Fibroblast of lung (primary cell): Measurements from ENCODE around the gene RMDN2.

Experiments
- EZH2 ChIP-seq: IDR thresholded peaks from 2 replicates; pipeline ENCODE4 v1.5.1; 2012; ENCODE audit warnings: low read length, control low read depth, mild to moderate bottlenecking; ENCODE audit errors: missing control alignments
- TF ChIP-seq, protein P1 (sequence below), 2 donors: IDR thresholded peaks in 1 of 2; conservative IDR thresholded peaks in 1 of 2; 1 replicate in 1 of 2; 2 replicates in 1 of 2; pipeline ENCODE4 v1.5.1; 2011 to 2012; ENCODE audit warnings: low read length in 2 of 2, control low read depth in 1 of 2, inconsistent platforms in 1 of 2, low read depth in 1 of 2, mild to moderate bottlenecking in 1 of 2

DNA sequence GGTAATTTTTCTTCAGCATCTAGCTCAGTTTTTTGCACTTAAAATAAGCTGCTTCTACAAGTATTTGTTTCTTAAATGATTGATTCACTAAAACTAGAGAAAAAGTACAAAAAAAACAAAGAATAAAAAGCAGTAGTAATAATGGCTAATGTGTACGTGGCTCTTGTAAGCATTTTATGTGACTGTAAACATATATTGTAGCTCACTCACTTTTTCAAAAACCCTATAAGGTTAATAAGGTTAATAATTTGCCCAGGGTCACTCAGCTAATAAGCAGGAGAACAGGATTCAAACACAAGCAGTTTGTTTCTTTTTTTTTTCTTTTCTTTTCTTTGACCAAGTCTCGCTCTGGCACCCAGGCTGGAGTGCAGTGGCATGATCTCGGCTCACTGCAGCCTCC lies 67.5 kb downstream of the RMDN2 start:
- TF ChIP-seq, protein P1, sequence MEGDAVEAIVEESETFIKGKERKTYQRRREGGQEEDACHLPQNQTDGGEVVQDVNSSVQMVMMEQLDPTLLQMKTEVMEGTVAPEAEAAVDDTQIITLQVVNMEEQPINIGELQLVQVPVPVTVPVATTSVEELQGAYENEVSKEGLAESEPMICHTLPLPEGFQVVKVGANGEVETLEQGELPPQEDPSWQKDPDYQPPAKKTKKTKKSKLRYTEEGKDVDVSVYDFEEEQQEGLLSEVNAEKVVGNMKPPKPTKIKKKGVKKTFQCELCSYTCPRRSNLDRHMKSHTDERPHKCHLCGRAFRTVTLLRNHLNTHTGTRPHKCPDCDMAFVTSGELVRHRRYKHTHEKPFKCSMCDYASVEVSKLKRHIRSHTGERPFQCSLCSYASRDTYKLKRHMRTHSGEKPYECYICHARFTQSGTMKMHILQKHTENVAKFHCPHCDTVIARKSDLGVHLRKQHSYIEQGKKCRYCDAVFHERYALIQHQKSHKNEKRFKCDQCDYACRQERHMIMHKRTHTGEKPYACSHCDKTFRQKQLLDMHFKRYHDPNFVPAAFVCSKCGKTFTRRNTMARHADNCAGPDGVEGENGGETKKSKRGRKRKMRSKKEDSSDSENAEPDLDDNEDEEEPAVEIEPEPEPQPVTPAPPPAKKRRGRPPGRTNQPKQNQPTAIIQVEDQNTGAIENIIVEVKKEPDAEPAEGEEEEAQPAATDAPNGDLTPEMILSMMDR (conservative IDR thresholded peaks at IDR 0.05 in 1 of 2, IDR thresholded peaks at IDR 0.05 in 1 of 2; ENCODE audit: low read depth in 1 of 2, low read length in 2 of 2): no peak
- no peak for TF ChIP-seq EZH2
